ENCODE data around the gene SUN2. TPM values are rescaled to one million over a fixed set of nuclear protein-coding genes. Genes with fewer than 3 reads are reported as not detected.
A peak's percentile ranks its signal among the peaks of the same experiment; 100 is the strongest.

The SUN2 gene
- total and polyA plus RNA-seq, 2 donors (not counting 1 experiment from before 2014, with no cell fraction given): 224 to 305 TPM

GRCh38 chr22:38758276-38758945 lies 2.6 kb upstream of the SUN2 start:
- H2AFZ ChIP-seq (ENCODE audit: insufficient read depth, low read depth, low read length, poor library complexity, severe bottlenecking): no peak overlapping the region
- no peaks in the 10 kb centered on the region for H3K27me3 ChIP-seq (replicated peaks in 1 of 4; ENCODE audit: control extremely low read depth in 1 of 4, control insufficient read depth in 3 of 4, insufficient read depth in 4 of 4, low read length in 3 of 4)
- H3K36me3 ChIP-seq (replicated peaks in 1 of 2; ENCODE audit: control extremely low read depth in 1 of 2, control insufficient read depth in 1 of 2, extremely low read depth in 1 of 2, insufficient read depth in 2 of 2, low read length in 1 of 2): peaks cover 0 to 5% of the 10 kb centered on the region in 2 experiments
- peak overlapping the region; percentile 76 for H3K27ac Mint-ChIP-seq
- peak overlapping the region; percentile 64 for H3K4me3 Mint-ChIP-seq
- WGBS (ENCODE audit: insufficient coverage): 21% methylated on average over 13 of the region's 16 CpGs
- H3K27ac ChIP-seq (ENCODE audit: low read length in 2 of 2): peak overlapping the region; percentile 12 to 61
- H3K9ac ChIP-seq (ENCODE audit: low read length): no peak overlapping the region
- POLR2A ChIA-PET: interaction anchor here (0.6 kb wide), 2 partner anchors 15 to 696 kb away, joined by 4 to 9 read pairs; no protein-coding TSS in a partner anchor
- CTCF ChIA-PET: interaction anchor here (0.6 to 2.1 kb wide), 7 partner anchors 9 to 1497 kb away, joined by 3 to 9 read pairs (median 3); no protein-coding TSS in a partner anchor
- intact Hi-C loops (cut with micrococcal nuclease): loop anchor here (5.0 to 10.0 kb wide), 3 partner anchors 84 to 559 kb away; partner anchors contain the start of genes CBX6, NPTXR and RPL3
- H3K27me3 Mint-ChIP-seq: no peaks in the 10 kb centered on the region
- H4K20me1 ChIP-seq (ENCODE audit: control insufficient read depth, insufficient read depth, low read length, poor library complexity, severe bottlenecking): no peaks in the 10 kb centered on the region
- H3K9me3 Mint-ChIP-seq (ENCODE audit: insufficient read depth): no peaks in the 10 kb centered on the region
- peaks cover 23% of the 10 kb centered on the region for H3K79me2 ChIP-seq (ENCODE audit: control insufficient read depth, insufficient read depth, low read length)
- peak; percentile 52 for DNase-seq
- no peaks in the 10 kb centered on the region for H3K9me3 ChIP-seq (ENCODE audit: control extremely low read depth in 1 of 3, control insufficient read depth in 2 of 3, insufficient read depth in 1 of 3, low read length in 2 of 3)
- H3K4me1 Mint-ChIP-seq: peaks cover 45% of the 10 kb centered on the region
- no peak for ATAC-seq (ENCODE audit: low read depth)
- no peak overlapping the region for H3K4me3 ChIP-seq (ENCODE audit: control extremely low read depth in 1 of 5, extremely low read depth in 1 of 5, insufficient read depth in 1 of 5, low read depth in 2 of 5, low read length in 4 of 5)
- H3K4me1 ChIP-seq (ENCODE audit: control insufficient read depth in 2 of 2, insufficient read depth in 2 of 2, low read length in 2 of 2): peaks cover 47 to 63% of the 10 kb centered on the region in 2 donors
- peak overlapping the region; percentile 96 for H3K4me2 ChIP-seq (replicated peaks; ENCODE audit: low read depth, low read length, poor library complexity, severe bottlenecking)
- no peak for TF ChIP-seq EZH2 (IDR thresholded peaks at IDR 0.05; ENCODE audit: borderline replicate concordance, insufficient read depth, low read depth, low read length, poor library complexity, severe bottlenecking)
- no peak for TF ChIP-seq CTCF (IDR thresholded peaks at IDR 0.05)

GRCh38 chr22:38757464-38757757 lies 1.6 kb upstream of the SUN2 start:
- Mint-ChIP-seq H3K27ac (peak overlapping the region; percentile 89), H3K4me1 (peaks cover 51% of the 10 kb centered on the region), H3K4me3 (peak overlapping the region; percentile 89), H3K27me3 (no peaks in the 10 kb centered on the region), H3K9me3 (ENCODE audit: insufficient read depth) (no peaks in the 10 kb centered on the region)
- peaks cover 0 to 2% (median 0%) of the 10 kb centered on the region in 3 donors for H3K9me3 ChIP-seq (ENCODE audit: control extremely low read depth in 1 of 3, control insufficient read depth in 2 of 3, insufficient read depth in 1 of 3, low read length in 2 of 3)
- peaks cover 0 to 9% of the 10 kb centered on the region in 2 experiments for H3K36me3 ChIP-seq (replicated peaks in 1 of 2; ENCODE audit: control extremely low read depth in 1 of 2, control insufficient read depth in 1 of 2, extremely low read depth in 1 of 2, insufficient read depth in 2 of 2, low read length in 1 of 2)
- no peak overlapping the region for H3K4me3 ChIP-seq (ENCODE audit: control extremely low read depth in 1 of 5, extremely low read depth in 1 of 5, insufficient read depth in 1 of 5, low read depth in 2 of 5, low read length in 4 of 5)
- TF ChIP-seq EZH2 (IDR thresholded peaks at IDR 0.05; ENCODE audit: borderline replicate concordance, insufficient read depth, low read depth, low read length, poor library complexity, severe bottlenecking) (no peak), CTCF (IDR thresholded peaks at IDR 0.05) (no peak)
- POLR2A ChIA-PET: interaction anchor here (1.6 kb wide), 1 partner anchor 15 kb away, joined by 4 read pairs; no protein-coding TSS in a partner anchor
- no peak overlapping the region for H2AFZ ChIP-seq (ENCODE audit: insufficient read depth, low read depth, low read length, poor library complexity, severe bottlenecking)
- H3K27me3 ChIP-seq (replicated peaks in 1 of 4; ENCODE audit: control extremely low read depth in 1 of 4, control insufficient read depth in 3 of 4, insufficient read depth in 4 of 4, low read length in 3 of 4): no peaks in the 10 kb centered on the region
- no peak overlapping the region for H3K9ac ChIP-seq (ENCODE audit: low read length)
- 69% methylated on average over 3 of the region's 4 CpGs for WGBS (ENCODE audit: insufficient coverage)
- DNase-seq: no peak
- intact Hi-C loops (cut with micrococcal nuclease): loop anchor here (2.0 to 10.0 kb wide), 4 partner anchors 85 to 1287 kb away; partner anchors contain the start of genes CBX6, NPTXR and RPL3
- no peak for ATAC-seq (ENCODE audit: low read depth)
- H3K4me2 ChIP-seq (replicated peaks; ENCODE audit: low read depth, low read length, poor library complexity, severe bottlenecking): peak overlapping the region; percentile 96
- no peaks in the 10 kb centered on the region for H4K20me1 ChIP-seq (ENCODE audit: control insufficient read depth, insufficient read depth, low read length, poor library complexity, severe bottlenecking)
- H3K79me2 ChIP-seq (ENCODE audit: control insufficient read depth, insufficient read depth, low read length): peaks cover 33% of the 10 kb centered on the region
- H3K27ac ChIP-seq (ENCODE audit: low read length in 2 of 2): peak overlapping the region in 1 of 2 donors; percentile 53
- CTCF ChIA-PET: interaction anchor here (1.9 kb wide), 1 partner anchor 9 kb away, joined by 8 read pairs; no protein-coding TSS in a partner anchor
- peaks cover 56 to 73% of the 10 kb centered on the region in 2 donors for H3K4me1 ChIP-seq (ENCODE audit: control insufficient read depth in 2 of 2, insufficient read depth in 2 of 2, low read length in 2 of 2)

All from B cell (primary cell).